GM12878 (cell line): Measurements from ENCODE around the gene MYO10. TPM values are rescaled to one million over a fixed set of nuclear protein-coding genes. Genes with fewer than 3 reads are reported as not detected.

Experiments
- ATAC-seq: fragments of 200-7000 bp; cut with Tn5 transposase; 3 replicates; pipeline ENCODE4 v1.9.1; 2020; ENCODE audit warnings: mild to moderate bottlenecking, moderate library complexity
- BruUV-seq: library from RNA; stranded (reverse); fragments of 400-500 nt; replicated peaks from 2 replicates; lab custom pipeline; 2021; lab: Mats Ljungman, UMichigan
- CTCF ChIA-PET: fragments of 300-600 bp; sonication (Branson Sonifier 250); formaldehyde crosslinking; extraction: SDS; loops from one replicate; lab custom pipeline; 2021; ENCODE audit warnings: inconsistent platforms; lab: Yijun Ruan, JAX
- POLR2A ChIA-PET: fragments of 350-600 bp; formaldehyde crosslinking; extraction: SDS; loops from one replicate; lab custom pipeline; 2021; ENCODE audit warnings: inconsistent platforms; lab: Charles Lee
- RAD21 ChIA-PET: fragments of 300-600 bp; sonication (Branson Sonifier 250); formaldehyde crosslinking; loops from one replicate; lab custom pipeline; 2023; ENCODE audit warnings: antibody characterized with exemption; ENCODE audit not compliant: unreplicated experiment; lab: Charles Lee
- SMC1A ChIA-PET: fragments of 300-600 bp; sonication (Branson Sonifier 250); formaldehyde crosslinking; loops from one replicate; lab custom pipeline; 2023; ENCODE audit not compliant: unreplicated experiment, uncharacterized antibody; lab: Charles Lee
- DNase-seq: peaks from one replicate; pipeline ENCODE4 v3.0.0-alpha.2; 2011; ENCODE audit warnings: low read depth, low spot score
- FAIRE-seq: peaks from 3 replicates; lab custom pipeline; 2011; peaks lifted over from hg19 to GRCh38; lab: Jason Lieb, UNC
- H2AFZ ChIP-seq: 2 replicates; pipeline ENCODE4 v1.6.0; 2011; ENCODE audit warnings: low read depth, low read length, control low read depth; ENCODE audit not compliant: control insufficient read depth
- H3K27ac ChIP-seq: 2 replicates; pipeline ENCODE4 v1.5.1; 2011; ENCODE audit warnings: control low read depth; ENCODE audit not compliant: control insufficient read depth, insufficient read depth
- H3K27me3 ChIP-seq, 2 experiments: replicated peaks in 1 of 2; 2 replicates each; pipeline versions ENCODE4 v1.6.0 to v1.6.1; 2011; ENCODE audit warnings: low read length in 1 of 2; ENCODE audit not compliant: control insufficient read depth in 2 of 2, insufficient read depth in 2 of 2
- H3K36me3 ChIP-seq, 2 experiments: 2 replicates each; pipeline ENCODE4 v1.5.1; 2011; ENCODE audit warnings: low read length in 1 of 2; ENCODE audit not compliant: control insufficient read depth in 2 of 2, insufficient read depth in 2 of 2
- H3K4me1 ChIP-seq: 2 replicates; pipeline ENCODE4 v1.6.1; 2011; ENCODE audit warnings: mild to moderate bottlenecking, low read length, moderate library complexity, mixed read lengths; ENCODE audit not compliant: control insufficient read depth, insufficient read depth
- H3K4me2 ChIP-seq: 2 replicates; pipeline ENCODE4 v1.6.0; 2011; ENCODE audit warnings: control low read depth; ENCODE audit not compliant: control insufficient read depth, insufficient read depth
- H3K4me3 ChIP-seq: fragments of 200-600 bp; sonication (generic); 2 replicates; pipeline ENCODE4 v1.5.1; 2016
- H3K79me2 ChIP-seq: 2 replicates; pipeline ENCODE4 v1.6.0; 2011; ENCODE audit warnings: low read length; ENCODE audit not compliant: control insufficient read depth, insufficient read depth
- H3K9ac ChIP-seq: 2 replicates; pipeline ENCODE4 v1.8.0; 2011; ENCODE audit warnings: low read length, control low read depth, mixed read lengths; ENCODE audit not compliant: control insufficient read depth, insufficient read depth
- H3K9me3 ChIP-seq: replicated peaks from 3 replicates; pipeline ENCODE4 v1.5.1; 2011; ENCODE audit warnings: mild to moderate bottlenecking, low read length; ENCODE audit not compliant: control insufficient read depth, insufficient read depth
- H4K20me1 ChIP-seq: 2 replicates; pipeline ENCODE4 v1.6.0; 2011; ENCODE audit not compliant: control insufficient read depth, insufficient read depth
- ASH2L ChIP-seq: fragments of 300-600, 200-600 bp; sonication (generic); IDR thresholded peaks from 2 replicates; pipeline ENCODE4 v1.6.1; 2017; ENCODE audit warnings: low read depth, mild to moderate bottlenecking, borderline replicate concordance
- BHLHE40 ChIP-seq, 2 experiments: fragments of 450-650 bp in 1 of 2; IDR thresholded peaks; 2 replicates each; pipeline ENCODE4 v1.6.1; 2011 to 2017; ENCODE audit warnings: low read depth in 2 of 2, borderline replicate concordance in 1 of 2, improper control_type of control experiment in 1 of 2, low read length in 1 of 2, mild to moderate bottlenecking in 1 of 2
- CREM ChIP-seq: IDR thresholded peaks from 2 replicates; pipeline ENCODE4 v1.6.1; 2014; ENCODE audit warnings: antibody characterized with exemption, low read depth
- DPF2 ChIP-seq: fragments of 450-650 bp; IDR thresholded peaks from 2 replicates; pipeline ENCODE4 v1.6.1; 2017; ENCODE audit warnings: mild to moderate bottlenecking
- FOXM1 ChIP-seq: IDR thresholded peaks from 2 replicates; pipeline ENCODE4 v1.6.1; 2012; ENCODE audit warnings: low read depth, mild to moderate bottlenecking, inconsistent platforms, low read length, moderate library complexity
- MEF2B ChIP-seq: fragments of 450-650 bp; IDR thresholded peaks from 2 replicates; pipeline ENCODE4 v1.6.1; 2018; ENCODE audit warnings: mild to moderate bottlenecking, moderate library complexity; ENCODE audit not compliant: partially characterized antibody, poor library complexity, severe bottlenecking
- MYC ChIP-seq: IDR thresholded peaks from 2 replicates; pipeline ENCODE4 v1.6.1; 2011; ENCODE audit warnings: mild to moderate bottlenecking, low read length, moderate library complexity, inconsistent platforms; ENCODE audit not compliant: insufficient read depth, insufficient replicate concordance, insufficient read length, severe bottlenecking
- PAX8 ChIP-seq: fragments of 450-650 bp; IDR thresholded peaks from 2 replicates; pipeline ENCODE4 v1.6.1; 2017; ENCODE audit warnings: mild to moderate bottlenecking, moderate library complexity
- RAD21 ChIP-seq: IDR thresholded peaks from 2 replicates; pipeline ENCODE4 v1.6.1; 2011; ENCODE audit warnings: mild to moderate bottlenecking, low read depth, low read length, moderate library complexity; ENCODE audit not compliant: insufficient read depth
- SIX5 ChIP-seq: IDR thresholded peaks from 2 replicates; pipeline ENCODE4 v1.6.1; 2011; ENCODE audit warnings: mild to moderate bottlenecking, low read depth, low read length, moderate library complexity; ENCODE audit not compliant: severe bottlenecking
- SMAD1 ChIP-seq: fragments of 450-650 bp; IDR thresholded peaks from 2 replicates; pipeline ENCODE4 v1.6.1; 2018; ENCODE audit warnings: mild to moderate bottlenecking, low read depth; ENCODE audit not compliant: partially characterized antibody
- SP1 ChIP-seq: IDR thresholded peaks from one replicate; pipeline ENCODE4 v1.6.1; 2011; ENCODE audit warnings: low read depth, low read length
- TCF12 ChIP-seq: IDR thresholded peaks from 2 replicates; pipeline ENCODE4 v1.6.1; 2011; ENCODE audit warnings: low read depth, mild to moderate bottlenecking, low read length
- ZNF24 ChIP-seq: fragments of 450-650 bp; IDR thresholded peaks from 2 replicates; pipeline ENCODE4 v1.6.1; 2017; ENCODE audit warnings: antibody characterized with exemption, mild to moderate bottlenecking
- WGBS: methylation state at CpG from one replicate; pipeline ENCODE4 v1.1.6; 2016; ENCODE audit warnings: low lambda C conversion rate; ENCODE audit not compliant: insufficient replicate concordance, insufficient coverage; ENCODE audit errors: missing lambda C conversion rate; 5-methylcytosine and 5-hydroxymethylcytosine counted together
- in situ Hi-C: fragments of 300-500 bp; cut with MboI; formaldehyde crosslinking; loops from 9 replicates; pipeline ENCODE4 v1.14.3; 2018; ENCODE audit warnings: mixed read lengths
- intact Hi-C: fragments of 100-400 bp; cut with micrococcal nuclease; formaldehyde crosslinking; loops from one replicate; pipeline ENCODE4 v1.14.2; 2022; ENCODE audit not compliant: unreplicated experiment
- polyA plus RNA-seq, 11 experiments: library from polyadenylated mRNA; depleted of rRNA in 4 of 11; unstranded in 6 of 11; stranded (reverse) in 5 of 11; fragments of >200 nt; fragmentation: Nextera tagmentation in 4 of 11; fragmentation: Illumina TruSeq in 1 of 11; extraction: Ambion mirVana in 4 of 11; extraction: Trizol in 1 of 11; gene quantifications; 1 replicate in 1 of 11; 2 replicates in 10 of 11; pipeline versions ENCODE4 v1.2.1 to v1.2.3, GENCODE V29; 2011 to 2016; ENCODE audit warnings: inconsistent platforms in 2 of 11, missing spikeins in 2 of 11, low read depth in 1 of 11
- total RNA-seq, 4 experiments: library from RNA; depleted of rRNA in 3 of 4; stranded (reverse); fragments of >200 nt in 3 of 4; fragmentation: Illumina TruSeq in 1 of 4; extraction: Trizol in 1 of 4; gene quantifications; 2 replicates each; pipeline versions ENCODE4 v1.2.1 to v1.2.3, GENCODE V29; 2013 to 2021
- TF ChIP-seq, protein P1 (sequence below): IDR thresholded peaks from 2 replicates; pipeline ENCODE4 v1.6.1; 2011; ENCODE audit warnings: borderline replicate concordance, low read depth, mild to moderate bottlenecking, moderate library complexity, low read length; ENCODE audit not compliant: insufficient read depth, poor library complexity, severe bottlenecking
- TF ChIP-seq, protein P2 (sequence below): IDR thresholded peaks from 2 replicates; pipeline ENCODE4 v1.6.1; 2012; ENCODE audit warnings: low read depth, low read length, improper control_type of control experiment

MYO10 gene
- total and polyA plus RNA-seq, 10 of the 15 experiments (the other 5 are each of a cell fraction or from before 2014, with no cell fraction given): 0.02 to 0.77 (median 0.17) TPM

DNA sequence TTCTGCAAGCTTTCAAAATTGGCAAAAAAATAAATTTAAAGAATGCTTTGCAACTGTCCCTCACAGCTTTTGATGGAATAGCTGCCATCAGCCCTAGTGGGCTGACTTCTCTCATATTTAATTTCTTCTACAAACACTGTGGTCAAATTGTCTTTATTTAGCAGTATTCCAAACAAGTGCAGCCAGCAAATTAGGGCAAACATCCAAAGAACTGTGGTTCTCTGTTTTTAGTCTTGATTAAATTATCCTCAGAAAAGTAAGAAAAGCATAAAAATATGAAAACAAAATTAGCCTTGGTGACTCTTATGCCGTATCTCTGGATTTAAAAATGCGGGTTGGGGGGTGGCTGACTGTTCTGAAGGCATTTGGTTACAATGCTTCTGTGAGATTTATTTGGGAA is 223.5 kb downstream of the MYO10 start:
- Histone ChIP-seq H3K9ac (no peak overlapping the region), H3K27me3 (no peaks in the 10 kb centered on the region), H3K36me3 (no peaks in the 10 kb centered on the region), H3K79me2 (no peaks in the 10 kb centered on the region), H3K4me2 (no peak overlapping the region), H3K4me3 (no peak overlapping the region), H4K20me1 (no peaks in the 10 kb centered on the region), H3K9me3 (no peaks in the 10 kb centered on the region), H3K27ac (no peak overlapping the region), H2AFZ (no peak overlapping the region), H3K4me1 (no peaks in the 10 kb centered on the region)
- 59% methylated on average over 2 of the region's 2 CpGs for WGBS
- no peak for DNase-seq
- BruUV-seq: no TSS peak
- no peak for ATAC-seq
- intact Hi-C loops (no loop called here), in situ Hi-C loops (no loop called here)
- CTCF ChIA-PET: no interaction called here
- TF ChIP-seq PAX8 (no peak), RAD21 (no peak), MYC (no peak), DPF2 (no peak)
- TF ChIP-seq, protein P1, sequence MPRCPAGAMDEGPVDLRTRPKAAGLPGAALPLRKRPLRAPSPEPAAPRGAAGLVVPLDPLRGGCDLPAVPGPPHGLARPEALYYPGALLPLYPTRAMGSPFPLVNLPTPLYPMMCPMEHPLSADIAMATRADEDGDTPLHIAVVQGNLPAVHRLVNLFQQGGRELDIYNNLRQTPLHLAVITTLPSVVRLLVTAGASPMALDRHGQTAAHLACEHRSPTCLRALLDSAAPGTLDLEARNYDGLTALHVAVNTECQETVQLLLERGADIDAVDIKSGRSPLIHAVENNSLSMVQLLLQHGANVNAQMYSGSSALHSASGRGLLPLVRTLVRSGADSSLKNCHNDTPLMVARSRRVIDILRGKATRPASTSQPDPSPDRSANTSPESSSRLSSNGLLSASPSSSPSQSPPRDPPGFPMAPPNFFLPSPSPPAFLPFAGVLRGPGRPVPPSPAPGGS: no peak
- POLR2A ChIA-PET: no interaction called here
- no peak for FAIRE-seq
- SMC1A ChIA-PET: no interaction called here
- RAD21 ChIA-PET: no interaction called here

DNA sequence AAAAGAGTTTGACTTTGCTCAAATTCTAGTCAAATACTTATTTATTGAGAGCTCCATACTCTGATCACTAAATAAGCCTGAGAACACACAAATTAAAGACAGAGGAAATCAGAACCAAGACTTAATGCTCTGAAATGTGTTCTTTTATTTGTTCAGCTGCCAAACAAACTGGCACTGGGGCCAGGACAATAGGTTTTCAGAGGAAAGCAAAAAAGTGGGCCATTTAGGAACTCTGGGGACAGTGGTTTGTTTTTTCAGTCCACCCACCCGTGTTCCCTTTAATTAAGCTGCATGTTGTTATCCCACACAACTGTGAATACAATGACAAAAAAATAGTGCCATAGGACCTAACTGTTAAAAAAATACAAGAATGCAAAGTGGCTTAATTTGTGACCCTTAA is 223.9 kb downstream of the MYO10 start:
- H3K27me3 ChIP-seq: no peaks in the 10 kb centered on the region
- RAD21 ChIA-PET: no interaction called here
- H4K20me1 ChIP-seq: no peaks in the 10 kb centered on the region
- no peaks in the 10 kb centered on the region for H3K79me2 ChIP-seq
- no peak for ATAC-seq
- H2AFZ ChIP-seq: no peak overlapping the region
- no peak for DNase-seq
- SMC1A ChIA-PET: no interaction called here
- no peaks in the 10 kb centered on the region for H3K36me3 ChIP-seq
- CTCF ChIA-PET: no interaction called here
- intact Hi-C loops: no loop called here
- no peak overlapping the region for H3K4me2 ChIP-seq
- no peaks in the 10 kb centered on the region for H3K4me1 ChIP-seq
- H3K9ac ChIP-seq: no peak overlapping the region
- no peak overlapping the region for H3K27ac ChIP-seq
- no TSS peak for BruUV-seq
- H3K9me3 ChIP-seq: no peaks in the 10 kb centered on the region
- POLR2A ChIA-PET: no interaction called here
- in situ Hi-C loops: no loop called here
- 0% methylated on average over 1 of the region's 1 CpG for WGBS
- no peak for FAIRE-seq
- no peak overlapping the region for H3K4me3 ChIP-seq
- TF ChIP-seq FOXM1 (no peak), ASH2L (no peak), MYC (no peak), SMAD1 (no peak), SIX5 (no peak), SP1 (no peak), ZNF24 (no peak), TCF12 (no peak), BHLHE40 (IDR thresholded peaks at IDR 0.05; ENCODE audit: borderline replicate concordance in 1 of 2, low read depth in 2 of 2, low read length in 1 of 2) (no peak), MEF2B (no peak), CREM (no peak)
- TF ChIP-seq, protein P2, sequence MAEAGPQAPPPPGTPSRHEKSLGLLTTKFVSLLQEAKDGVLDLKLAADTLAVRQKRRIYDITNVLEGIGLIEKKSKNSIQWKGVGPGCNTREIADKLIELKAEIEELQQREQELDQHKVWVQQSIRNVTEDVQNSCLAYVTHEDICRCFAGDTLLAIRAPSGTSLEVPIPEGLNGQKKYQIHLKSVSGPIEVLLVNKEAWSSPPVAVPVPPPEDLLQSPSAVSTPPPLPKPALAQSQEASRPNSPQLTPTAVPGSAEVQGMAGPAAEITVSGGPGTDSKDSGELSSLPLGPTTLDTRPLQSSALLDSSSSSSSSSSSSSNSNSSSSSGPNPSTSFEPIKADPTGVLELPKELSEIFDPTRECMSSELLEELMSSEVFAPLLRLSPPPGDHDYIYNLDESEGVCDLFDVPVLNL: no peak
